T-cell (primary cell): ENCODE data around the gene GLCE. TPM values are rescaled to one million over a fixed set of nuclear protein-coding genes. Genes with fewer than 3 reads are reported as not detected.

Experiments used
- ATAC-seq, 4 experiments: fragments of 200-7000 bp in 3 of 4; fragments of 150-1000 bp in 1 of 4; cut with Tn5 transposase; replicated peaks in 1 of 4; 1 replicate in 3 of 4; 2 replicates in 1 of 4; pipeline ENCODE4 v1.10.0; 2021; ENCODE audit warnings: moderate library complexity in 3 of 4, mild to moderate bottlenecking in 2 of 4, moderate number of reproducible peaks in 1 of 4
- CTCF ChIA-PET, 2 donors: fragments of 300-600 bp; sonication (Branson Sonifier 250); formaldehyde crosslinking; loops; one replicate each; lab custom pipeline; 2022; ENCODE audit warnings: antibody characterized with exemption in 2 of 2; lab: Charles Lee
- POLR2A ChIA-PET, 2 donors: fragments of 300-600 bp; sonication (Branson Sonifier 250); formaldehyde crosslinking; loops; one replicate each; lab custom pipeline; 2022; ENCODE audit warnings: antibody characterized with exemption in 2 of 2; lab: Charles Lee
- DNase-seq, 35 experiments: peaks; one replicate each; pipeline versions ENCODE4 v3.0.0 to v3.0.0-alpha.2; 2013 to 2023
- H3K27ac ChIP-seq: one replicate; pipeline ENCODE4 v1.5.1; 2013; ENCODE audit warnings: low read length
- H3K27me3 ChIP-seq, 2 experiments: replicated peaks in 1 of 2; 1 replicate in 1 of 2; 2 replicates in 1 of 2; pipeline versions ENCODE4 v1.6.1 to v1.7.0; 2013; ENCODE audit warnings: low read length in 1 of 2, mixed read lengths in 1 of 2; ENCODE audit not compliant: control insufficient read depth in 2 of 2, insufficient read depth in 2 of 2; ENCODE audit errors: extremely low read depth in 1 of 2
- H3K36me3 ChIP-seq, 2 donors: 1 replicate in 1 of 2; 2 replicates in 1 of 2; pipeline versions ENCODE4 v1.6.1 to v1.7.0; 2013; ENCODE audit warnings: low read length in 1 of 2; ENCODE audit not compliant: control insufficient read depth in 2 of 2, insufficient read depth in 1 of 2; ENCODE audit errors: extremely low read depth in 1 of 2
- H3K4me1 ChIP-seq, 2 experiments: 1 replicate in 1 of 2; 2 replicates in 1 of 2; pipeline versions ENCODE4 v1.6.1 to v1.7.0; 2013; ENCODE audit warnings: low read length in 2 of 2, mixed read lengths in 1 of 2; ENCODE audit not compliant: insufficient read depth in 2 of 2, control insufficient read depth in 1 of 2; ENCODE audit errors: extremely low read depth in 1 of 2
- H3K4me3 ChIP-seq, 2 donors: 1 replicate in 1 of 2; 2 replicates in 1 of 2; pipeline versions ENCODE4 v1.5.1 to v1.7.0; 2013; ENCODE audit warnings: mild to moderate bottlenecking in 2 of 2, low read length in 1 of 2, moderate library complexity in 1 of 2; ENCODE audit not compliant: control insufficient read depth in 1 of 2; ENCODE audit errors: extremely low read depth in 1 of 2
- H3K9me3 ChIP-seq: 2 replicates; pipeline ENCODE4 v1.7.0; 2013
- H3K27ac Mint-ChIP-seq, 2 donors: one replicate each; pipeline ENCODE4 v1.8.0; 2020 to 2021; ENCODE audit warnings: mild to moderate bottlenecking in 2 of 2, mixed read lengths in 2 of 2
- H3K27me3 Mint-ChIP-seq, 2 donors: one replicate each; pipeline ENCODE4 v1.8.0; 2021 to 2022; ENCODE audit warnings: mixed read lengths in 2 of 2
- H3K36me3 Mint-ChIP-seq: one replicate; pipeline ENCODE4 v1.8.0; 2021; ENCODE audit warnings: mixed read lengths
- H3K4me1 Mint-ChIP-seq, 3 donors: one replicate each; pipeline ENCODE4 v1.8.0; 2020 to 2022; ENCODE audit warnings: mixed read lengths in 3 of 3, mild to moderate bottlenecking in 1 of 3
- H3K4me3 Mint-ChIP-seq, 3 donors: one replicate each; pipeline ENCODE4 v1.8.0; 2020 to 2022; ENCODE audit warnings: mild to moderate bottlenecking in 3 of 3, mixed read lengths in 3 of 3, moderate library complexity in 3 of 3
- H3K9me3 Mint-ChIP-seq, 3 donors: one replicate each; pipeline ENCODE4 v1.8.0; 2020 to 2022; ENCODE audit warnings: mixed read lengths in 3 of 3
- whole genome bisulfite sequencing: methylation state at CpG from one replicate; pipeline ENCODE4 v1.1.5; 2013; ENCODE audit warnings: missing lambda C conversion rate; ENCODE audit not compliant: insufficient coverage; 5-methylcytosine and 5-hydroxymethylcytosine counted together
- total RNA-seq, 35 experiments: library from RNA in 6 of 35; stranded (reverse) in 6 of 35; fragments of 120-200 nt in 1 of 35; gene quantifications; one replicate each; pipeline versions ENCODE4 v1.2.1 to v1.2.4 and lab custom pipeline; 2013 to 2026

The GLCE gene
- total RNA-seq, 5 donors from 2014 or later (not counting 1 experiment from before 2014, with no cell fraction given) = 5.1 to 6.6 (median 5.5) TPM

DNA sequence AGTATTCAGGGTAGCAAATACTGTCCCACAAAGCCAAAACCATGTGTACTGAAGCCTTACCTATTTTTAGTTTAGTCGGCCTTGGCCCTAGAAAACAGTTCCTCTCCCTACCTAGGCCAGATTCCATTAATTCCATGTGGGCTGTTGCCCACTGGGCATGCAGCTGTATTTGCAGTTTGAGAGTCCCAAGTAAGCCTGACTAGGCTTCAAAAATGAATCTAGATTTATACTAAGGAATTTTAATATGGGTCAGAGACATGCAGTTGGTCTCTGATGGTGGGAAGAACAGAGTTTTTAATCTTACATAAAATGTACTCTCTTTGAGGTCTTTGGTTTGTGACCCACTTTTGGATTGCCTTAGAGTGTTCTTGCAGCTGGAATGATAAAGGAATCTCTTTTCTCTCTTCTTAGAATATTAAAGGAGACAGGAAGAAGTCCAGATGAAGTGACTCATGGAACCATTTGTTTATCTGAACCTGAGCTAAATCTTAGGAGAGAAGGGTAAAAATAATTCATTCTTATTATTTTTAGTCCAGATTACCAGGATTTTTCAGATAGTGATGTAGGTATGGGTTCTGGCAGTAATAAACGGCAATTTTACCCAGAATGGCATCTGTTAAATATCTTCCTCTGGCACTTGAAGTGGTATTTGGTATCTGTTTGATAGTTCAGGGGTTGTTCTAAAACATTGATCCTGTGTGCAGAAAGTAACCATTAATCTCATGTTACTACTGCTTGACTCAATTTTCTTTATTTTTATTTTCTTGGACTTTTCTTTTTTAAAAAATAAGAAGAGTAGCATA is 33.8 kb downstream of the GLCE start:
- Mint-ChIP-seq H3K27me3 (no peaks in the 10 kb centered on the region), H3K9me3 (peaks cover 5 to 13% (median 9%) of the 10 kb centered on the region in 3 donors), H3K4me3 (no peak overlapping the region), H3K27ac (no peak overlapping the region), H3K36me3 (peaks cover 30% of the 10 kb centered on the region), H3K4me1 (peaks cover 0 to 6% (median 5%) of the 10 kb centered on the region in 3 donors)
- H3K4me1 ChIP-seq = no peaks in the 10 kb centered on the region
- POLR2A ChIA-PET = no interaction called here
- H3K9me3 ChIP-seq = no peaks in the 10 kb centered on the region
- CTCF ChIA-PET = no interaction called here
- ATAC-seq (no peak), DNase-seq (no peak)
- H3K36me3 ChIP-seq = no peaks in the 10 kb centered on the region
- no peak overlapping the region for H3K27ac ChIP-seq
- H3K4me3 ChIP-seq = no peak overlapping the region
- whole genome bisulfite sequencing = no CpG with 5 or more reads among the region's 2 CpGs
- no peaks in the 10 kb centered on the region for H3K27me3 ChIP-seq

DNA sequence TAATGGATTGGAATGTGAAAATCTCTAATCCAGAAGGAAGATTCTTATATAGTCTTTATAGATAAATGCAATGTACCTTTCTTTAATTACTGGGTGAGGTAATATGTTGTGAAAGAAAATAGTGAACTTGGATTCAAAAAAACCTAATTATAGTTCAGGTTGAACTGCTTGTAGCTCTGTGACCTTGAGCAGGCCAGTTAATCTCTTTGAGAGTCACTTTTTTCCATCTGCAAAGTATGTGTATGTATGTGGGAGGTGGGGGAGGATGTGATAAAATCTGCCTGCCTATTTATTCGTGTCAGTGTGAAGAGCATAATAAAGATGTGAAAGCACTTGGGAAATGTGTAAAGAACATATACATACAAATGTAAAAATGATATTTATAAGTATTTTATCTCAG is 34.4 kb downstream of the GLCE start:
- H3K27ac Mint-ChIP-seq = no peak overlapping the region
- no peaks in the 10 kb centered on the region for H3K36me3 ChIP-seq
- ChIA-PET POLR2A (no interaction called here), CTCF (no interaction called here)
- DNase-seq (no peak), ATAC-seq (no peak)
- no peaks in the 10 kb centered on the region for H3K27me3 ChIP-seq
- no peaks in the 10 kb centered on the region for H3K9me3 ChIP-seq
- no peaks in the 10 kb centered on the region for H3K4me1 ChIP-seq
- H3K27ac ChIP-seq = no peak overlapping the region
- H3K4me1 Mint-ChIP-seq = peaks cover 0 to 6% (median 5%) of the 10 kb centered on the region in 3 donors
- H3K9me3 Mint-ChIP-seq = peaks cover 5 to 13% (median 5%) of the 10 kb centered on the region in 3 donors
- H3K4me3 Mint-ChIP-seq = no peak overlapping the region
- H3K36me3 Mint-ChIP-seq = peaks cover 30% of the 10 kb centered on the region
- no peaks in the 10 kb centered on the region for H3K27me3 Mint-ChIP-seq
- WGBS = no CpG with 5 or more reads among the region's 1 CpG
- H3K4me3 ChIP-seq = no peak overlapping the region

DNA sequence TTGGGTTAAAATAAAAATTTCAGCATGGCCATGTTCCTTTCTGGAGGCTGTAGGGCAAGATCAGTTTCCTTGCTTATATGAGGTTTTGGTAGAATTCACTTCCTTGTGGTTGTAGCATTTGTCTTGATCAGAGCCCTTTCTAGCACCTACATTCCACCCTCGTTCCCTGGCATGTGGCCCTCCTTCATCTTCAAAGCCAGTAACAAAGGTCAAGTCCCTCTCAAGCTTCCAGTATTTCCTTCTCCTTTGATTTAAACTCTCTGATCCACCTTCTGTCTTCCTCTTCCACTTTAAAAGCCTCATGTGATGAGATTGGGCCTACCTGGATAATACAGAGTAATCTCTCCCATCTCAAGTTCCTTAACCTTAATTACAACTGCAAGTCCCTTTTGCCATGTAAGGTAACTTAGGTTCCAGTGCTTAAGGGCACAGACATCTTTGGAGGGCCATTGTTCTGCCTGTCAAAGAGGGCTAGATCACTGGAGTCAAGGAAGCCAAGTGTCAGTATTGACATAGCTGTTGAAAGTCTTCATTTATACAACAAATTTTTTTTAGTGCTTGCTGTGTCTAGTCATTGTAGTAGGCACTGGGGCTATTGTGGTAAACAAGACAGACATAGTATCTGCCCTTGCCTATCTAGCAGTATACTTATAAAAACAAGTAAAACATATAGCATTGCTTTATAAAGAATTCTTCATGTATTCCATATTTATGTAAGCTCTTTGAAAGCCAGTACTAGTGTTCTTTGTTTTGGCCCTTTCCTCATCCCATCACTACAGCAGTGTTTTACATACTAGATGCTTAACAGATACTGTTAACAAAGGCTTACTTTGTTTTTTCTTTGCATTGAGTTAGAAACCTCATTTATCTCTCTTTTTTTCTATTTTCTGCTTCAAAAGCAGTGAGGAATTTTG is 40.7 kb downstream of the GLCE start:
- peaks cover 16% of the 10 kb centered on the region for H3K36me3 Mint-ChIP-seq
- no peaks in the 10 kb centered on the region for H3K4me1 Mint-ChIP-seq
- Histone ChIP-seq H3K9me3 (no peaks in the 10 kb centered on the region), H3K36me3 (no peaks in the 10 kb centered on the region), H3K4me1 (no peaks in the 10 kb centered on the region), H3K27me3 (no peaks in the 10 kb centered on the region), H3K27ac (no peak overlapping the region), H3K4me3 (no peak overlapping the region)
- ChIA-PET POLR2A (no interaction called here), CTCF (no interaction called here)
- no peak overlapping the region for H3K4me3 Mint-ChIP-seq
- 100% methylated on average over 1 of the region's 1 CpG for WGBS
- DNase-seq (no peak), ATAC-seq (no peak)
- H3K27ac Mint-ChIP-seq = no peak overlapping the region
- H3K9me3 Mint-ChIP-seq = no peaks in the 10 kb centered on the region
- no peaks in the 10 kb centered on the region for H3K27me3 Mint-ChIP-seq

DNA sequence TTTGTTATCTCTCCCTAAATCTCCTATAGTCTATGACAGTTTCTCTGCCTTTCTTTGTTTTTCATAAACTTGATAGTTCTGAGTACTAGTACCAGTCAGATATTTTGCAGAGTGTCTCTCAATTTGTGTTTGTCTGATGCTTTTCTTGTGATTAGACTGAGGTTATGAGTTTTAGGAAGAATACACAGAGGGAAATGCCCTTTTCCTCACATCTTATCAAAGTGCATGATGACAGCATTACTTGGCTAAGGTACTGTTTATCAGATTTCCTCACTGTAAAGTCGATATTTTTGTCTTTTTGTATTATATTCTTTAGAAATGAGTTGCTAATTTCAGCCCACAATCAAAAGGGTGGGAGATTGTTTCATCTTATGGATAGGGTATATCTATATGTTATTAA is 45.6 kb downstream of the GLCE start:
- no peak overlapping the region for H3K27ac ChIP-seq
- Mint-ChIP-seq H3K4me3 (no peak overlapping the region), H3K27ac (no peak overlapping the region), H3K9me3 (peaks cover 0 to 4% (median 0%) of the 10 kb centered on the region in 3 donors), H3K27me3 (no peaks in the 10 kb centered on the region), H3K4me1 (peaks cover 0 to 7% (median 6%) of the 10 kb centered on the region in 3 donors), H3K36me3 (peaks cover 3% of the 10 kb centered on the region)
- no peaks in the 10 kb centered on the region for H3K36me3 ChIP-seq
- no peaks in the 10 kb centered on the region for H3K4me1 ChIP-seq
- H3K4me3 ChIP-seq = no peak overlapping the region
- DNase-seq (no peak), ATAC-seq (no peak)
- ChIA-PET POLR2A (no interaction called here), CTCF (no interaction called here)
- H3K9me3 ChIP-seq = no peaks in the 10 kb centered on the region
- no peaks in the 10 kb centered on the region for H3K27me3 ChIP-seq
- WGBS = no CpG with 5 or more reads among the region's 1 CpG

DNA sequence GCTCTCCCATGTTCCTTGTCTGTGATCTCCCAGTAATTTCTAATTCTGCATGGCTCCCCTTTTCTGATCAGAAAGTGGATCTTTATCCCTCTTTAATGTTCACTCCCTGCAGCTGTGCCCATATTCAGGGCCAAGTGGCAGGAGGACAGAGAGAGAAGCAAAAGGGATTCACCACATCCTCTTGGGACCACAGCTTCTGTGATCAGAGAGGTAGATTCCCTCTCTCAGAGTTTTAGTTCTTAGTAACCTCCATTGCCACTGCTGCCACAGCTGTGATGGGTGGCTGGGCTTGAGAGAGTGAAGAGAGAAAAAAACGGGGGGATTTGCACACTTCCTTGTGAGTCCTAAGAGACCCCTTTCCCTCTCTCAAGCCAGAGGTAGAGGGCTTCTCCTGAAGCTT is 49.2 kb downstream of the GLCE start:
- no CpG with 5 or more reads among the region's 1 CpG for WGBS
- peaks cover 0 to 7% (median 6%) of the 10 kb centered on the region in 3 donors for H3K4me1 Mint-ChIP-seq
- no peak for DNase-seq

DNA sequence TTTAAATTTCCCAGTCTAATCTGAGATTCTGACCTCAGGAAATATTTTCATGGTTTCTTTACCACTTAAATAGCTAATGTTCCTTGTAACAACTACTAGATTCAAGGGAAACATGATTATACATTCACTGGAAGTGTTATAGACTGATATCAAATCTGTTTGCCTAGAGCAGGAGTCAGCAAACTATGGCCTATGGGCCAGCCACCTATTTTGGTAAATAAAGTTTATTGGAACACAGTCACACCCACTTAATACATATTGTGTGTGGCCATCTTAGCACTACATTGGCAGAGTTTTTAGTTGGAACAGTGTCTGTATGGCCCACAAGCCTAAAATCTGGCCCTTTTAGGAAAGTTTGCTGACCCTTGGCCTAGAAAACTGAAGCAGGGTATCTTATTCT is 50.1 kb downstream of the GLCE start:
- Mint-ChIP-seq H3K36me3 (peaks cover 10% of the 10 kb centered on the region), H3K9me3 (peaks cover 0 to 4% (median 0%) of the 10 kb centered on the region in 3 donors), H3K27me3 (no peaks in the 10 kb centered on the region), H3K4me1 (peaks cover 0 to 7% (median 6%) of the 10 kb centered on the region in 3 donors), H3K4me3 (no peak overlapping the region), H3K27ac (no peak overlapping the region)
- Histone ChIP-seq H3K27me3 (no peaks in the 10 kb centered on the region), H3K4me1 (no peaks in the 10 kb centered on the region), H3K4me3 (no peak overlapping the region), H3K9me3 (no peaks in the 10 kb centered on the region), H3K36me3 (no peaks in the 10 kb centered on the region), H3K27ac (no peak overlapping the region)
- ATAC-seq (no peak), DNase-seq (no peak)
- CTCF ChIA-PET = no interaction called here
- POLR2A ChIA-PET = no interaction called here

More for the DNA sequence above, 49.2 kb downstream of the GLCE start:
- no peaks in the 10 kb centered on the region for H3K27me3 ChIP-seq
- CTCF ChIA-PET = no interaction called here
- no peak overlapping the region for H3K4me3 ChIP-seq
- no peaks in the 10 kb centered on the region for H3K9me3 ChIP-seq
- H3K36me3 ChIP-seq = no peaks in the 10 kb centered on the region
- no peaks in the 10 kb centered on the region for H3K27me3 Mint-ChIP-seq
- H3K4me3 Mint-ChIP-seq = no peak overlapping the region
- peaks cover 5% of the 10 kb centered on the region for H3K36me3 Mint-ChIP-seq
- H3K27ac ChIP-seq = no peak overlapping the region
- H3K27ac Mint-ChIP-seq = no peak overlapping the region
- ATAC-seq = no peak
- H3K9me3 Mint-ChIP-seq = peaks cover 0 to 4% (median 0%) of the 10 kb centered on the region in 3 donors
- POLR2A ChIA-PET = no interaction called here
- H3K4me1 ChIP-seq = no peaks in the 10 kb centered on the region
